IMR-90 (cell line): Measurements from ENCODE around the gene TSN. TPM values are rescaled to one million over a fixed set of nuclear protein-coding genes. Genes with fewer than 3 reads are reported as not detected.

Experiments
- ATAC-seq: fragments of 200-7000 bp; cut with Tn5 transposase; 2 replicates; pipeline ENCODE4 v1.9.1; 2020; ENCODE audit warnings: low read depth, mild to moderate bottlenecking, moderate library complexity
- BruUV-seq: library from RNA; stranded (reverse); fragments of 400-500 nt; replicated peaks from 2 replicates; lab custom pipeline; 2021; lab: Mats Ljungman, UMichigan
- CTCF ChIA-PET: fragments of 300-600 bp; formaldehyde crosslinking; extraction: SDS; loops from one replicate; lab custom pipeline; 2021; ENCODE audit warnings: antibody characterized with exemption; lab: Yijun Ruan, JAX
- POLR2A ChIA-PET: fragments of 300-600 bp; sonication (Branson Sonifier 250); formaldehyde crosslinking; loops from one replicate; lab custom pipeline; 2022; ENCODE audit warnings: antibody characterized with exemption; ENCODE audit not compliant: unreplicated experiment; lab: Charles Lee
- DNase-seq: peaks from one replicate; pipeline ENCODE4 v3.0.0; 2013
- H2AFZ ChIP-seq: replicated peaks from 2 replicates; pipeline ENCODE3; 2013; ENCODE audit warnings: low read length, mild to moderate bottlenecking; ENCODE audit not compliant: poor library complexity
- H2AK5ac ChIP-seq: 2 replicates; pipeline ENCODE4 v1.6.1; 2013; ENCODE audit warnings: low read depth, low read length, inconsistent platforms
- H2AK9ac ChIP-seq: replicated peaks from 2 replicates; pipeline ENCODE3; 2013; ENCODE audit warnings: mild to moderate bottlenecking, low read depth, low read length, moderate library complexity; ENCODE audit not compliant: poor library complexity
- H2BK120ac ChIP-seq: 2 replicates; pipeline ENCODE4 v1.6.1; 2013; ENCODE audit warnings: low read depth, low read length, inconsistent platforms
- H2BK15ac ChIP-seq: 3 replicates; pipeline ENCODE4 v1.6.1; 2013; ENCODE audit warnings: low read depth, low read length, inconsistent platforms
- H2BK20ac ChIP-seq: 2 replicates; pipeline ENCODE4 v1.6.1; 2013; ENCODE audit warnings: low read depth, mild to moderate bottlenecking, inconsistent platforms, low read length, moderate library complexity
- H2BK5ac ChIP-seq: 2 replicates; pipeline ENCODE4 v1.6.1; 2013; ENCODE audit warnings: mild to moderate bottlenecking, low read depth, low read length, inconsistent platforms; ENCODE audit not compliant: poor library complexity, severe bottlenecking
- H3K14ac ChIP-seq: replicated peaks from 2 replicates; pipeline ENCODE4 v1.6.1; 2013; ENCODE audit warnings: low read depth, low read length, inconsistent platforms
- H3K18ac ChIP-seq: 2 replicates; pipeline ENCODE4 v1.6.1; 2013; ENCODE audit warnings: low read depth, low read length, control low read depth
- H3K23ac ChIP-seq: 2 replicates; pipeline ENCODE4 v1.6.1; 2013; ENCODE audit warnings: low read depth, low read length, inconsistent platforms
- H3K27ac ChIP-seq: 2 replicates; pipeline ENCODE4 v1.5.1; 2013; ENCODE audit warnings: mild to moderate bottlenecking, control low read depth, low read length; ENCODE audit not compliant: insufficient read depth
- H3K27me3 ChIP-seq: 2 replicates; pipeline ENCODE4 v1.6.1; 2013; ENCODE audit warnings: low read length; ENCODE audit not compliant: control insufficient read depth, insufficient read depth
- H3K36me3 ChIP-seq: 2 replicates; pipeline ENCODE4 v1.6.1; 2013; ENCODE audit warnings: low read length, mixed read lengths; ENCODE audit not compliant: control insufficient read depth, insufficient read depth
- H3K4ac ChIP-seq: 2 replicates; pipeline ENCODE4 v1.6.1; 2013; ENCODE audit warnings: low read depth, low read length, inconsistent platforms
- H3K4me1 ChIP-seq: 2 replicates; pipeline ENCODE4 v1.6.1; 2013; ENCODE audit warnings: low read length, mixed read lengths; ENCODE audit not compliant: control insufficient read depth, insufficient read depth
- H3K4me2 ChIP-seq: 2 replicates; pipeline ENCODE4 v1.6.1; 2013; ENCODE audit warnings: low read depth, mild to moderate bottlenecking, control low read depth, low read length, moderate library complexity
- H3K4me3 ChIP-seq: 2 replicates; pipeline ENCODE4 v1.5.1; 2013; ENCODE audit warnings: low read depth, mild to moderate bottlenecking, control low read depth, low read length, moderate library complexity; ENCODE audit not compliant: insufficient read depth
- H3K56ac ChIP-seq: 2 replicates; pipeline ENCODE4 v1.6.1; 2013; ENCODE audit warnings: low read length, inconsistent platforms; ENCODE audit not compliant: insufficient read depth; ENCODE audit errors: extremely low read depth
- H3K79me1 ChIP-seq, 2 experiments: 2 replicates each; pipeline ENCODE4 v1.6.1; 2013; ENCODE audit warnings: low read length in 2 of 2, inconsistent platforms in 1 of 2, low read depth in 1 of 2
- H3K9ac ChIP-seq: 2 replicates; pipeline ENCODE4 v1.6.1; 2013; ENCODE audit warnings: low read depth, low read length, control low read depth
- H3K9me1 ChIP-seq: 2 replicates; pipeline ENCODE4 v1.6.1; 2013; ENCODE audit warnings: low read length, inconsistent platforms; ENCODE audit not compliant: insufficient read depth
- H3K9me3 ChIP-seq: 2 replicates; pipeline ENCODE4 v1.6.1; 2013; ENCODE audit warnings: low read length; ENCODE audit not compliant: control insufficient read depth, insufficient read depth
- H4K20me1 ChIP-seq: 2 replicates; pipeline ENCODE4 v1.6.1; 2013; ENCODE audit warnings: low read length, inconsistent platforms; ENCODE audit not compliant: insufficient read depth
- H4K5ac ChIP-seq: 2 replicates; pipeline ENCODE4 v1.6.1; 2013; ENCODE audit warnings: mild to moderate bottlenecking, low read depth, low read length, control low read depth
- H4K8ac ChIP-seq, 2 experiments: 2 replicates each; pipeline ENCODE4 v1.6.1; 2013; ENCODE audit warnings: low read depth in 2 of 2, low read length in 2 of 2, control low read depth in 1 of 2, inconsistent platforms in 1 of 2
- H4K91ac ChIP-seq: 2 replicates; pipeline ENCODE4 v1.6.1; 2013; ENCODE audit warnings: low read depth, low read length, inconsistent platforms; ENCODE audit not compliant: insufficient read depth
- BHLHE40 ChIP-seq: fragments of 150-350 bp; IDR thresholded peaks from 2 replicates; pipeline ENCODE4 v1.6.1; 2016; ENCODE audit warnings: mild to moderate bottlenecking, low read depth, low read length
- CHD1 ChIP-seq: IDR thresholded peaks from 2 replicates; pipeline ENCODE4 v1.6.1; 2012; ENCODE audit warnings: low read depth, low read length, improper control_type of control experiment
- CTCF ChIP-seq: conservative IDR thresholded peaks from 2 replicates; pipeline ENCODE4 v1.5.1; 2012; ENCODE audit warnings: mild to moderate bottlenecking, low read depth, low read length, improper control_type of control experiment
- FOS ChIP-seq: fragments of 150-350 bp; IDR thresholded peaks from 2 replicates; pipeline ENCODE4 v1.6.1; 2016; ENCODE audit warnings: low read depth, low read length
- MAFK ChIP-seq: IDR thresholded peaks from 2 replicates; pipeline ENCODE4 v1.6.1; 2012; ENCODE audit warnings: low read depth, low read length, improper control_type of control experiment
- MAZ ChIP-seq: IDR thresholded peaks from 2 replicates; pipeline ENCODE4 v1.6.1; 2012; ENCODE audit warnings: low read depth, mild to moderate bottlenecking, low read length, improper control_type of control experiment, moderate library complexity, borderline replicate concordance
- MXI1 ChIP-seq: IDR thresholded peaks from 2 replicates; pipeline ENCODE4 v1.6.1; 2012; ENCODE audit warnings: low read depth, mild to moderate bottlenecking, low read length, moderate library complexity, borderline replicate concordance
- POLR2A ChIP-seq: IDR thresholded peaks from 2 replicates; pipeline ENCODE4 v1.6.1; 2012; ENCODE audit warnings: mild to moderate bottlenecking, low read depth, low read length
- RCOR1 ChIP-seq: IDR thresholded peaks from 2 replicates; pipeline ENCODE4 v1.6.1; 2012; ENCODE audit warnings: mild to moderate bottlenecking, low read length, improper control_type of control experiment; ENCODE audit not compliant: insufficient replicate concordance
- RFX5 ChIP-seq: IDR thresholded peaks from 2 replicates; pipeline ENCODE4 v1.8.0; 2012; ENCODE audit warnings: low read depth, mild to moderate bottlenecking, low read length, moderate library complexity
- SMC3 ChIP-seq: fragments of 150-350 bp; IDR thresholded peaks from 2 replicates; pipeline ENCODE4 v1.6.1; 2016; ENCODE audit warnings: low read depth, mild to moderate bottlenecking, antibody characterized with exemption, low read length, moderate library complexity
- USF2 ChIP-seq: fragments of 150-350 bp; IDR thresholded peaks from 2 replicates; pipeline ENCODE4 v1.6.1; 2017; ENCODE audit warnings: mild to moderate bottlenecking, antibody characterized with exemption, low read length, low read depth
- WGBS, 2 experiments: methylation state at CpG; one replicate each; pipeline versions ENCODE4 v1.1.5 to v1.1.7; 2013; ENCODE audit warnings: missing lambda C conversion rate in 2 of 2; ENCODE audit not compliant: insufficient read length in 1 of 2; ENCODE audit errors: extremely low coverage in 2 of 2; 5-methylcytosine and 5-hydroxymethylcytosine counted together
- dilution Hi-C: fragments of 300-500 bp; cut with HindIII; formaldehyde crosslinking; loops from one replicate; pipeline ENCODE4 v1.14.3; 2018; ENCODE audit warnings: low sequenced_read_pairs; ENCODE audit not compliant: unreplicated experiment
- in situ Hi-C: fragments of 300-500 bp; cut with MboI; formaldehyde crosslinking; loops from 3 replicates; pipeline ENCODE4 v1.14.3; 2019; ENCODE audit warnings: low sequenced_read_pairs, inconsistent platforms, mixed read lengths
- intact Hi-C: fragments of 100-400 bp; cut with micrococcal nuclease; formaldehyde crosslinking; loops from 2 replicates; pipeline ENCODE4 v1.10.0; 2022
- polyA plus RNA-seq, 3 experiments: library from polyadenylated mRNA; depleted of rRNA; stranded (reverse); fragments of >200 nt; gene quantifications; 2 replicates each; pipeline ENCODE4 v1.2.3, GENCODE V29; 2012; ENCODE audit warnings: low replicate concordance in 1 of 3
- total RNA-seq: library from RNA; depleted of rRNA; stranded (reverse); fragments of >200 nt; gene quantifications from 2 replicates; pipeline ENCODE4 v1.2.3, GENCODE V29; 2012

TSN gene
- total and polyA plus RNA-seq, 2 of the 4 experiments (the other 2 are of a cell fraction): 31.0 to 56.3 TPM

- TF ChIP-seq CTCF (no peak), POLR2A (no peak)
These were observed 49.5 kb upstream of the TSN start (continued) for GRCh38 chr2:121705958-121706357.

GRCh38 chr2:121707344-121707919 lies 48.0 kb upstream of the TSN start:
- H2BK15ac ChIP-seq: no peak overlapping the region
- H3K14ac ChIP-seq: no peak overlapping the region
- ATAC-seq (no peak), DNase-seq (no peak)
- WGBS, 2 experiments: 35% methylated on average over 2 of the region's 9 CpGs; no CpG with 5 or more reads in 1 of the 2 experiments
- intact Hi-C loops (no loop called here), dilution Hi-C loops (no loop called here), in situ Hi-C loops (no loop called here)
- H3K27me3 ChIP-seq: no peaks in the 10 kb centered on the region
- H3K4me2 ChIP-seq: no peak overlapping the region
- no peak overlapping the region for H2BK20ac ChIP-seq
- peaks cover 7% of the 10 kb centered on the region for H3K9me1 ChIP-seq
- H4K5ac ChIP-seq: no peak overlapping the region
- H2AK9ac ChIP-seq: no peak overlapping the region
- ChIA-PET POLR2A (no interaction called here), CTCF (no interaction called here)
- H2AK5ac ChIP-seq: no peak overlapping the region
- H3K23ac ChIP-seq: no peak overlapping the region
- peaks cover 10% of the 10 kb centered on the region for H3K4me1 ChIP-seq
- no peak overlapping the region for H3K56ac ChIP-seq
- H4K20me1 ChIP-seq: no peaks in the 10 kb centered on the region
- no TSS peak for BruUV-seq
- no peak overlapping the region for H2BK120ac ChIP-seq
- H4K91ac ChIP-seq: no peak overlapping the region
- no peak overlapping the region for H3K9ac ChIP-seq
- H3K4ac ChIP-seq: no peak overlapping the region
- no peak overlapping the region for H3K27ac ChIP-seq
- H3K36me3 ChIP-seq: no peaks in the 10 kb centered on the region
- no peaks in the 10 kb centered on the region for H3K79me1 ChIP-seq
- H4K8ac ChIP-seq: no peak overlapping the region
- H3K4me3 ChIP-seq: no peak overlapping the region
- H3K9me3 ChIP-seq: no peaks in the 10 kb centered on the region
- H2BK5ac ChIP-seq: no peak overlapping the region
- no peak overlapping the region for H3K18ac ChIP-seq
- no peak overlapping the region for H2AFZ ChIP-seq
- TF ChIP-seq SMC3: no peak
- TF ChIP-seq BHLHE40: no peak
- no peak for TF ChIP-seq MAFK
- TF ChIP-seq FOS: no peak
- no peak for TF ChIP-seq RFX5
- TF ChIP-seq MXI1: no peak
- no peak for TF ChIP-seq USF2
- no peak for TF ChIP-seq MAZ
- no peak for TF ChIP-seq CTCF
- no peak for TF ChIP-seq RCOR1
- no peak for TF ChIP-seq CHD1
